PFSK-1 (cell line): ENCODE data around the gene PPFIBP2.

ENCODE experiments used
- POLR2AphosphoS5 ChIP-seq: IDR thresholded peaks from 2 replicates; pipeline ENCODE4 v1.6.1; 2012; ENCODE audit warnings: low read depth, mild to moderate bottlenecking, control low read depth, low read length, moderate library complexity
- SIN3A ChIP-seq: IDR thresholded peaks from 2 replicates; pipeline ENCODE4 v1.6.1; 2012; ENCODE audit warnings: mild to moderate bottlenecking, low read length, moderate library complexity, borderline replicate concordance; ENCODE audit not compliant: insufficient read depth

GRCh38 chr11:7538466-7539454 is 25.0 kb downstream of the PPFIBP2 start:
- TF ChIP-seq POLR2AphosphoS5, result no peak
- no peak for TF ChIP-seq SIN3A
